D341Med (cell line): ENCODE results near the gene THAP11.
"Not testable (repeated sequence)": the region's sequence is repeated elsewhere in the genome, so short reads cannot be mapped to it uniquely, and the experiment has no call there.

Experiments
- DNase-seq: peaks from one replicate; pipeline ENCODE4 v3.0.0; 2012; ENCODE audit warnings: low spot score

THAP11 gene

DNA sequence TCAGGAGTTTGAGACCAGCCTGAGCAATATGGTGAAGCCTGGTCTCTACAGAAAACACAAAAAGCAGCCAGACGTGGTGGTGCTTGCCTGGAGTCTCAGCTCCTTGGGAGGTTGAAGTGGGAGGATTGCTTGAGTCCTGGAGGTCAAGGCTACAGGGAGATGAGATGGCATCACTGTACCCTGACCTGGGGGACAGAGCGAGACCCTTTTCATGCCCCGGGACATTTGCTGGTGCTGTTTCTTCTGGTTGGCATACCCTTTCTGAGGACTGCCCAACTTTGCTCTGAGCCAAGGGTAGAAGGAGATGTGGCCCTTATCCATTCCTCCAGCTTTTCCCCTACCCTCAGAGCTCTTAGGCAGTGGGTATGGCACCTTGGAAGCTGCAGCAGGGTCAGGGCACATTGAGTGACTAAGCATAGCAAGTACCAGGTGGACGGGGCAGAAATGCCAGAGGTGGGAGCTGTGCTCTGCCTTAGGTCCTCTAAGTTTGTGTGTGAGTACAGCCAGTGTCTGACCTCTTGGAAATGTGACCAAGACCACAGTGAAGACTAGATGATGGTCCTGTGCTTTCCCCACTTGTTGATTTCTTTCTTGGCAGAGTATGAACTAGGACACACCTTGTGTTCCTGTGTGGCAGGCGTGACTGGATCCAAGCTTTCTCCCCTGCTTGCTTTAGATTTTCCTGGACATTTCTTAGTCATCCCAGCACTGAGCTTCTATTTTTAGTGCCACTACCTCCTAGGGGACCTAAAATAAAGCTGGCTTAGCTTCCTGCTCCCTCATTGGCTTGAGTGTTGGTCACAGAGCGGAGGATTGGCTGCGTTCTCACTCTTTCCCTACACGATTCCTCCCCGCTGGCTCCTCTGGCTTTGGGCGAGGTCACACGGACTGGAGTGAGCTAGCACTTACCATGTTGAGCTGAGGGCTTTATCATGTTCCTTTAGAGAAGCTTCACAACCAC, 20.8 kb downstream of the THAP11 start:
- peak; percentile 71 for DNase-seq

DNA sequence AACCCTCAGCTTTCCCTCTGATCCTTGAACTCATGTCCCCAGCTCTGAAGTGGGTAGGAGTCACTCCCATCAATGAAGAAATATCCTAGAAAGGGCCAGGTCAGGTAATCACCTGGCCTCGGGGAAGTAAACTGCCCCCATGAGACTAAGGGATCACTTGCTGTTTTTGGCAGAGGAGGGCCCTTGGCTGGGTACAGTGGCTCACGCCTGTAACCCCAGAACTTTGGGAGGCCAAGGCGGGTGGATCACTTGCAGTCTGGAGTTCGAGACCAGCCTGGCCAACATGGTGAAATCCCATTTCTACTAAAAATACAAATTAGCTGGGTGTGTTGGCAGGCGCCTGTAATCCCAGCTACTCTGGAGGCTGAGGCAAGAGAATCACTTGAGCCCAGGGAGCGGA, 21.9 kb downstream of the THAP11 start:
- not testable (repeated sequence) for DNase-seq

GRCh38 chr16:67864594-67864993, 22.5 kb downstream of the THAP11 start:
- no peak for DNase-seq

DNA sequence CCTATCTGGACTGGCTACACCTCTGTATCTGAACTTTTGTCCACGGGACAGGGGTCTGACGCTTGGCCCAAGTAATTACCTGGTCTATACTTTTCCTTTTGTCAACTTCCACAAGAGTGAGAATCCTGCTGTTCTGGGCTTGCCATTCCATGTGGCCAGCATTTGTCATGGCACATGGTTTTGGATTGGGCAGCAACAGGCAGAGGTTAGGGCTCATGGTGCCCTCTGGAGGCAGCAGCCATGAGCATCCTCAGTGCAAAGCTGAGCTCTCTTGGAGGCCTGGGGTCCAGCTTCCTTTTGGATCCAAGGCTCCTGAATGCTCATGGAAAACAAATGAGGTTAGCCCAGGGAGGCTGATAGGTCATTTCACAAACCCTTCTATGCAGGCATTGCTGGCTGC, 23.2 kb downstream of the THAP11 start:
- DNase-seq, result peak; percentile 71

DNA sequence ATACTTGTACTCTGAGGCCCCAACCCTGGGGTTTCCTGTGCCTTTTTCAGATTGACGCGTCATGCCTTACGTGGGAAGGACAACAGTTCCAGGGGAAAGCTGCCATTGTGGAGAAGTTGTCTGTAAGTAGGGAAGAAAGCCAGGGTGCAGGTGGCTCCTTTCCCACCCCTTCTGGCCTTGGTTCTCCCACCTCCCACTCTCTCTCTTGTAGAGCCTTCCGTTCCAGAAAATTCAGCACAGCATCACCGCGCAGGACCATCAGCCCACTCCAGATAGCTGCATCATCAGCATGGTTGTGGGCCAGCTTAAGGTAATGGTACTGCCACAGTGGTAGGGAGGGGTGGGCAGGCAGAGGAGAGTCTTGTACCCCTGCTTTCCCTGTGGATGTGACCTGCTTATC, 26.2 kb downstream of the THAP11 start:
- DNase-seq, result no peak

DNA sequence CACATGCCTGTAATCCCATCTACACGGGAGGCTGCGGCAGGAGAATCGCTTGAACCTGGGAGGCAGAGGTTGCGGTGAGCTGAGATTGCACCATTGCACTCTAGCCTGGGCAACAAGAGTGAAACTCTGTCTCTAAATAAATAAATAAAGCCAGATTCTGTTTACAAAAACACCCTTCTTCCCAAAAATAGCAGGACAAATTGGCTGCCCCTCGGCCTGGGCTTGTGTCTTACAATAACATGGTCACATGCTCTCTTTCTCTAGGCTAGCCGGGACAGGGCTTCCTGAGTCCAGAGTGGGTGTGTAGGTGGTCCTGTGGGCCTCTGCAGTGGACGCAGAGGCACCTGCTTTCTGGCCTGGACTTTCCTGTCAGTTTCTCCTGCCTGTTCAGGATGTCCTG, 27.5 kb downstream of the THAP11 start:
- no peak for DNase-seq

- no peak for DNase-seq
Measured at GRCh38 chr16:67871256-67871655, 29.1 kb downstream of the THAP11 start.

- DNase-seq, result no peak
Measured at GRCh38 chr16:67872131-67872630, 30.1 kb downstream of the THAP11 start.

GRCh38 chr16:67872631-67873434, 30.7 kb downstream of the THAP11 start, which contains the start of gene EDC4:
Gene EDC4 (plus strand): TSS chr16:67873052. CDS start chr16:67873262, 210 bp downstream.
- peak; percentile 92 for DNase-seq

DNA sequence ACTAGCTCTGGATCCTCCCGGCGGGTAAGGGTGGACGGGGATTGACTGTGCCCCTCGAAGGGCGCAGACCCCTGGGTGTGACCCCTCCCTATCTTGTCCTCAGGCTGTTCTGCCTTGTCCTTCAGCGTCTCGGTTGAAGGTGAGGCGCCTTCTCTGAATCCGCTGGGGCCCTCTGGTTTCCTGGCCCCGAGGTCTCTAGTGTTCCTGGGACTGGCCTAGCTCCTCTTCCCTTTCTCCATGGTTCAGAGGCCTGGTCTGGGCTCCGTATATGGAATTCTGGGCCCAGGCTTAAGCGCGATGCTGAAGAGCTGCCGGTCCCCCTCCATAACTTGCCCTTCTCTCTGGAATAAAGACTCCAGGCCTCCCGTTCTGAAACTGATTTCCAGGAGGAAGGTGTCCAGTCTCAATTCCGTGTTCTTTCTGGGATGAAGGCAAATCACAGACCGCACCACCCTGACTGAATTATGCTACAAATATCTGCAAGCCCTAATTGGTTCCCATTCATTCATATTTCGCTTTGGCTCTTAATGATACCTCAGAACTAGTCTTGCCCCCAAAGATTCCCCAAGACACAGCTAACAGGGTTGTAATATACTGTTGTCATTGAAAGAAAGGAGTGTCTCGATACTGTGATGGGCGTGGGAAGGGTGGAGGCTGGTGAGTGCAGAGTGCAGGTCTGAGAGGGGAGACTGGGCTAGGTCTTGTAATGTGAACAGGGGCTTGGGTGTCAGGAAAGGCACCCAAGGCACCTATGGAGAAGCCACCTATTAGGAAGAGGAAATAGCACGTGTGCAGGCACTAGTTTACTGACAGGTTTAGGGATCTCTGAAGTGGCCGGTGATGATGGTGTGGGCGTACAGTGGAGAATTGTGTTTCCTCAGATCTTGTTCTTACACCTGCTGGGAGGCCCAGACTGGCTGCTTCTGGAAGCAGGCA, 31.6 kb downstream of the THAP11 start:
- DNase-seq, result no peak

GRCh38 chr16:67874372-67874771, 32.3 kb downstream of the THAP11 start:
- DNase-seq, result no peak

DNA sequence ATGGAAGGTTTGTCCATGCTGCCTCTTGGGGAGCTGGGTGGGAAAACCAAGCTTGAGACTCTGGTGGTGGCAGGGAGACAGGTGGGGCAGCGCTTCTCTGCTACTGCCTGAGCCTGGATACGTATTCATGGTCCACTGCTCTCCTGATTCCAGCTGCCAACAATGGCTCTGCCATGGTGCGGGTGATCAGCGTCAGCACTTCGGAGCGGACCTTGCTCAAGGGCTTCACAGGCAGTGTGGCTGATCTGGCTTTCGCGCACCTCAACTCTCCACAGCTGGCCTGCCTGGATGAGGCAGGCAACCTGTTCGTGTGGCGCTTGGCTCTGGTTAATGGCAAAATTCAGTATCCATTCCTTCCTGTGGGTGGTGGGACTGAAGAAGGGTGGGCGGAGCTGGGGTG, 34.9 kb downstream of the THAP11 start:
- no peak for DNase-seq

DNA sequence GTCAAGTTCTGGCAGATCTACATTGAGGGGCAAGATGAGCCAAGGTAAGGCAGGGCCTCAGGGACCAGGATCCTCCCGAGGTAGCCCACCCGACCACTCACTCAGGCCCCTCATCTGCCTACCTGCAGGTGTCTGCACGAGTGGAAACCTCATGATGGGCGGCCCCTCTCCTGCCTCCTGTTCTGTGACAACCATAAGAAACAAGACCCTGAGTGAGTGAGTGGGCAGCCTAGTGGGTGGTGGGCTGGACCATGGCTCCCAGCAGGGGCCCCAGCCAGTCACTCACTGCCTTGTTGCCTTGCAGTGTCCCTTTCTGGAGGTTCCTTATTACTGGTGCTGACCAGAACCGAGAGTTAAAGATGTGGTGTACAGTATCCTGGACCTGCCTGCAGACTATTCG, 36.1 kb downstream of the THAP11 start:
- no peak for DNase-seq

GRCh38 chr16:67878846-67879245, 36.7 kb downstream of the THAP11 start:
- no peak for DNase-seq

DNA sequence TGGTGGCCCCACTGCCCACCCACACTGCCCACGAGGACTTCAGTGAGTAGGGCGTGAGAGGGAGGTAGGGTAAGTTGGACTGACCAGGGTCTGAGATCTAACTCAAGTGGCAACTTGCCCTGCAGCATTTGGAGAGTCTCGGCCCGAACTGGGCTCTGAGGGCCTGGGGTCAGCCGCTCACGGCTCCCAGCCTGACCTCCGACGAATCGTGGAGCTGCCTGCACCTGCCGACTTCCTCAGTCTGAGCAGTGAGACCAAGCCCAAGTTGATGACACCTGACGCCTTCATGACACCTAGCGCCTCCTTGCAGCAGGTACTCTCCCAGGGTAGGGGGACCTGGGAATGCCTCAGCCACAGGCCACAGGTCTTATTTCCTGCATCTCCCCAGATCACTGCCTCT, 37.3 kb downstream of the THAP11 start:
- no peak for DNase-seq

DNA sequence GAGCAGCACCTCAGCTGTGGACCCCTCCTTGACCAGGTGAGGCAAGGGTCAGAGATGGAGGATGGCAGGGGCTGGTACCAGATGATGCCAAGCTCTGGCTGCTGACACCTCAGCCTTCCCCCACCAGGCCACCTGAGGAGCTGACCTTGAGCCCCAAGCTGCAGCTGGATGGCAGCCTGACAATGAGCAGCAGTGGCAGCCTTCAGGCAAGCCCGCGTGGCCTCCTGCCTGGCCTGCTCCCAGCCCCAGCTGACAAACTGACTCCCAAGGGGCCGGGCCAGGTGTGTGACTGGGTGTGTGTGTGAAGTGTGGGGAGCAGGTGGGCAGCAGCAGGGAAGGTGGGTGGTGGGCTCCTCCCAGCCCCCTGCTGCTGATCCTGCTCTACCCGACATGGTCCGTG, 37.8 kb downstream of the THAP11 start:
- DNase-seq, result no peak

- DNase-seq, result no peak
Measured at GRCh38 chr16:67880584-67880983, 38.5 kb downstream of the THAP11 start.

- DNase-seq, result no peak
Measured at GRCh38 chr16:67881621-67882161, 39.6 kb downstream of the THAP11 start.

DNA sequence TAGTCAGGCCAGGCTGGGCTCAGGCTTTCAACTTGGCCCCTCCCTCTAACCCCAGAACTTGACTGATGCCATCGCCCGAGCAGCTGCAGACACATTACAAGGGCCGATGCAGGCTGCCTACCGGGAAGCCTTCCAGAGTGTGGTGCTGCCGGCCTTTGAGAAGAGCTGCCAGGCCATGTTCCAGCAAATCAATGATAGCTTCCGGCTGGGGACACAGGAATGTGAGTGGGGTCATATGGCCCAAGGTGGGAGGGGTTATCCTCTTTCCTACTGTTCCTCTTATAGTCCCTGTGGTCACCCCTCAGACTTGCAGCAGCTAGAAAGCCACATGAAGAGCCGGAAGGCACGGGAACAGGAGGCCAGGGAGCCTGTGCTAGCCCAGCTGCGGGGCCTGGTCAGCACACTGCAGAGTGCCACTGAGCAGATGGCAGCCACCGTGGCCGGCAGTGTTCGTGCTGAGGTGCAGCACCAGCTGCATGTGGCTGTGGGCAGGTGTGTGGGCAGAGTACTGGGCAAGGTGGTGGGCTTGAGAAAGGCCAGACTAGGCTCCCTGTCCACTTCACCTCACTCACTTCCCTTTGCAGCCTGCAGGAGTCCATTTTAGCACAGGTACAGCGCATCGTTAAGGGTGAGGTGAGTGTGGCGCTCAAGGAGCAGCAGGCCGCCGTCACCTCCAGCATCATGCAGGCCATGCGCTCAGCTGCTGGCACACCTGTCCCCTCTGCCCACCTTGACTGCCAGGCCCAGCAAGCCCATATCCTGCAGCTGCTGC, 40.4 kb downstream of the THAP11 start:
- DNase-seq, result no peak

- no peak for DNase-seq
Measured at GRCh38 chr16:67883146-67883871, 41.2 kb downstream of the THAP11 start.
